Retinal pigment epithelial cell (primary cell): ENCODE results near the gene CAV1.

Experiments used
- DNase-seq: peaks from one replicate; pipeline ENCODE4 v3.0.0-alpha.2; 2010; ENCODE audit warnings: low read depth
- H3K4me3 ChIP-seq: 2 replicates; pipeline ENCODE4 v1.5.1; 2011; ENCODE audit warnings: mild to moderate bottlenecking, low read length, control low read depth, moderate library complexity
- CTCF ChIP-seq: conservative IDR thresholded peaks from 2 replicates; pipeline ENCODE4 v1.5.1; 2011; ENCODE audit warnings: low read depth, low read length, control low read depth, inconsistent platforms

The CAV1 gene

GRCh38 chr7:116595063-116595462 lies 70.2 kb downstream of the CAV1 start:
- TF ChIP-seq CTCF = no peak
- no peak overlapping the region for H3K4me3 ChIP-seq
- no peak for DNase-seq

- DNase-seq = no peak
- no peak overlapping the region for H3K4me3 ChIP-seq
- TF ChIP-seq CTCF = no peak
Measured at GRCh38 chr7:116597384-116597783, 72.5 kb downstream of the CAV1 start.

- H3K4me3 ChIP-seq = no peak overlapping the region
- TF ChIP-seq CTCF = no peak
- no peak for DNase-seq
Measured at GRCh38 chr7:116598278-116598677, 73.4 kb downstream of the CAV1 start.

GRCh38 chr7:116598861-116599260 lies 74.0 kb downstream of the CAV1 start:
- TF ChIP-seq CTCF = no peak
- DNase-seq = no peak
- H3K4me3 ChIP-seq = no peak overlapping the region

GRCh38 chr7:116601426-116601825 lies 76.6 kb downstream of the CAV1 start:
- DNase-seq = no peak
- no peak overlapping the region for H3K4me3 ChIP-seq
- no peak for TF ChIP-seq CTCF

- DNase-seq = no peak
- no peak for TF ChIP-seq CTCF
- H3K4me3 ChIP-seq = no peak overlapping the region
Measured at GRCh38 chr7:116607299-116607698, 82.5 kb downstream of the CAV1 start.

GRCh38 chr7:116610210-116610609 lies 85.4 kb downstream of the CAV1 start:
- H3K4me3 ChIP-seq = no peak overlapping the region
- peak; percentile 69 for DNase-seq
- TF ChIP-seq CTCF = no peak
